Liver (tissue), 9 donors: ENCODE results near the gene ALX3. TPM values are rescaled to one million over a fixed set of nuclear protein-coding genes. Genes with fewer than 3 reads are reported as not detected.

Source experiments
- DNase-seq: peaks from one replicate; pipeline ENCODE4 v3.0.0-alpha.2; 2017; ENCODE audit warnings: low spot score
- H3K27ac ChIP-seq, 2 donors: one replicate each; pipeline ENCODE4 v1.7.0; 2013; ENCODE audit warnings: inconsistent platforms in 2 of 2, low read length in 2 of 2, control low read depth in 1 of 2, low read depth in 1 of 2, mild to moderate bottlenecking in 1 of 2
- H3K27me3 ChIP-seq, 4 donors: one replicate each; pipeline versions ENCODE4 v1.6.1 to v1.7.0; 2013; ENCODE audit warnings: low read length in 3 of 4, inconsistent platforms in 1 of 4, mild to moderate bottlenecking in 1 of 4, moderate library complexity in 1 of 4; ENCODE audit not compliant: control insufficient read depth in 4 of 4, insufficient read depth in 4 of 4
- H3K36me3 ChIP-seq, 4 donors: one replicate each; pipeline versions ENCODE4 v1.6.1 to v1.7.0; 2013; ENCODE audit warnings: low read length in 3 of 4, mild to moderate bottlenecking in 3 of 4, low read depth in 1 of 4, moderate library complexity in 1 of 4; ENCODE audit not compliant: control insufficient read depth in 4 of 4, insufficient read depth in 3 of 4
- H3K4me1 ChIP-seq, 4 donors: one replicate each; pipeline versions ENCODE4 v1.6.1 to v1.7.0; 2013; ENCODE audit warnings: low read length in 3 of 4, mild to moderate bottlenecking in 3 of 4, moderate library complexity in 1 of 4; ENCODE audit not compliant: control insufficient read depth in 4 of 4, insufficient read depth in 4 of 4
- H3K4me3 ChIP-seq, 3 donors: one replicate each; pipeline versions ENCODE4 v1.6.1 to v1.7.0; 2013; ENCODE audit warnings: low read length in 3 of 3, control low read depth in 1 of 3, low read depth in 1 of 3, mild to moderate bottlenecking in 1 of 3
- H3K9ac ChIP-seq, 2 donors: one replicate each; pipeline ENCODE4 v1.7.0; 2013; ENCODE audit warnings: low read length in 2 of 2, mild to moderate bottlenecking in 2 of 2, moderate library complexity in 2 of 2, control low read depth in 1 of 2, low read depth in 1 of 2
- H3K9me3 ChIP-seq, 4 donors: one replicate each; pipeline versions ENCODE4 v1.6.1 to v1.7.0; 2013; ENCODE audit warnings: low read length in 3 of 4; ENCODE audit not compliant: control insufficient read depth in 4 of 4
- ATF3 ChIP-seq: IDR thresholded peaks from 2 replicates; pipeline ENCODE4 v1.6.1; 2016; ENCODE audit warnings: antibody characterized with exemption
- CTCF ChIP-seq: fragments of 150-350 bp; IDR thresholded peaks from 2 replicates; pipeline ENCODE4 v1.5.1; 2017; ENCODE audit warnings: improper control_type of control experiment, low read depth, low read length; ENCODE audit not compliant: missing input control
- EGR1 ChIP-seq, 2 donors: IDR thresholded peaks; 2 replicates each; pipeline ENCODE4 v1.6.1; 2016 to 2018; ENCODE audit warnings: antibody characterized with exemption in 2 of 2, low read depth in 2 of 2
- FOXA2 ChIP-seq: IDR thresholded peaks from 2 replicates; pipeline ENCODE4 v1.6.1; 2016; ENCODE audit warnings: antibody characterized with exemption
- GABPA ChIP-seq, 2 donors: IDR thresholded peaks in 1 of 2; conservative IDR thresholded peaks in 1 of 2; 2 replicates each; pipeline ENCODE4 v1.6.1; 2016; ENCODE audit warnings: antibody characterized with exemption in 2 of 2, mild to moderate bottlenecking in 1 of 2, moderate library complexity in 1 of 2
- HNF4A ChIP-seq, 2 donors: conservative IDR thresholded peaks; 2 replicates each; pipeline ENCODE4 v1.6.1; 2016; ENCODE audit warnings: antibody characterized with exemption in 2 of 2, mild to moderate bottlenecking in 2 of 2
- HNF4G ChIP-seq: IDR thresholded peaks from 2 replicates; pipeline ENCODE4 v1.6.1; 2016; ENCODE audit warnings: antibody characterized with exemption
- JUND ChIP-seq, 2 donors: IDR thresholded peaks; 2 replicates each; pipeline ENCODE4 v1.6.1; 2016; ENCODE audit warnings: antibody characterized with exemption in 2 of 2
- RAD21 ChIP-seq, 2 donors: IDR thresholded peaks; 2 replicates each; pipeline ENCODE4 v1.6.1; 2016; ENCODE audit warnings: antibody characterized with exemption in 2 of 2, mild to moderate bottlenecking in 2 of 2
- RXRA ChIP-seq, 2 donors: IDR thresholded peaks; 2 replicates each; pipeline ENCODE4 v1.6.1; 2017 to 2018; ENCODE audit warnings: antibody characterized with exemption in 2 of 2, mild to moderate bottlenecking in 1 of 2
- SP1 ChIP-seq: IDR thresholded peaks from 2 replicates; pipeline ENCODE4 v1.6.1; 2018; ENCODE audit warnings: antibody characterized with exemption, mild to moderate bottlenecking
- TAF1 ChIP-seq: conservative IDR thresholded peaks from 2 replicates; pipeline ENCODE4 v1.6.1; 2016; ENCODE audit warnings: antibody characterized with exemption, mild to moderate bottlenecking
- YY1 ChIP-seq: IDR thresholded peaks from 2 replicates; pipeline ENCODE4 v1.6.1; 2016; ENCODE audit warnings: antibody characterized with exemption, mild to moderate bottlenecking
- WGBS: extraction: QIAGEN DNeasy Blood & Tissue Kit; methylation state at CpG from one replicate; pipeline ENCODE4 v1.1.7; 2013; 5-methylcytosine and 5-hydroxymethylcytosine counted together
- polyA plus RNA-seq, 2 donors: library from polyadenylated mRNA; stranded (reverse) in 1 of 2; unstranded in 1 of 2; fragments of 200-250 nt in 1 of 2; fragments of >200 nt in 1 of 2; fragmentation: Nextera tagmentation in 1 of 2; extraction: Ambion mirVana in 1 of 2; gene quantifications; one replicate each; pipeline versions ENCODE4 v1.2.1 to v1.2.3, GENCODE V29; 2013 to 2015
- total RNA-seq, 2 donors: library from RNA; depleted of rRNA; stranded (reverse); fragments of >200 nt; gene quantifications; one replicate each; pipeline ENCODE4 v1.2.3, GENCODE V29; 2014
- TF ChIP-seq, protein P1 (sequence below): IDR thresholded peaks from 2 replicates; pipeline ENCODE4 v1.6.1; 2016; ENCODE audit warnings: antibody characterized with exemption
- TF ChIP-seq, protein P2 (sequence below): IDR thresholded peaks from 2 replicates; pipeline ENCODE4 v1.6.1; 2016; ENCODE audit warnings: antibody characterized with exemption
- TF ChIP-seq, protein P3 (sequence below): IDR thresholded peaks from 2 replicates; pipeline ENCODE4 v1.6.1; 2016; ENCODE audit warnings: antibody characterized with exemption, mild to moderate bottlenecking
- donor health status: healthy.
- donor health status: healthy.
- donor health status: healthy.
- donor health status: healthy.
- donor health status: healthy.

ALX3 gene
- total and polyA plus RNA-seq, 4 donors, result not detected

DNA sequence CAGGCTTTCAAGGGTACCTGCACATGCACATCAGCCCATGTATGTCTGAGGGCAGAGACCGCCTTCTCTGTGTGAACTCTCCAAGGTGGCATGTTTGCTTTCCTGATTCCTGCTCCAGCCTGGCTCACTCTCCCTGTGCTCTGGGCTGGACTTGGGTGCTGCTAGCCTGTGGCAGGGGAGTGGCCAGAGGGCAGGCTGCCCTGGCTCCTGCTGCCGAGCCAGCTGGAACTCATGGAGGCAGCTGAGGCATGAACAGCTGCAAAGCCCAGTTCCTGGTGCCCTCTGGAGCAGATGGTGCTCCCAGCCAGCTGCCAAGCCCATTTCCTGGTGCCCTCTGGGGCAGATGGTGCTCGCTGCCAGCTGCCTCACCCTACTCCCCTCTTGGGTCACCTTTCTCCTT, 49.4 kb upstream of the ALX3 start:
- TF ChIP-seq, protein P1, sequence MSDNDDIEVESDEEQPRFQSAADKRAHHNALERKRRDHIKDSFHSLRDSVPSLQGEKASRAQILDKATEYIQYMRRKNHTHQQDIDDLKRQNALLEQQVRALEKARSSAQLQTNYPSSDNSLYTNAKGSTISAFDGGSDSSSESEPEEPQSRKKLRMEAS, result no peak
- TF ChIP-seq HNF4A (conservative IDR thresholded peaks at IDR 0.05) (no peak), SP1 (no peak), EGR1 (IDR thresholded peaks at IDR 0.05; ENCODE audit: low read depth in 2 of 2) (no peak), ATF3 (no peak), HNF4G (no peak), RAD21 (IDR thresholded peaks at IDR 0.05) (no peak), CTCF (no peak), GABPA (IDR thresholded peaks at IDR 0.05 in 1 of 2, conservative IDR thresholded peaks at IDR 0.05 in 1 of 2) (no peak), YY1 (no peak), RXRA (IDR thresholded peaks at IDR 0.05) (no peak), JUND (IDR thresholded peaks at IDR 0.05) (no peak), FOXA2 (no peak), TAF1 (no peak)
- TF ChIP-seq, protein P2, sequence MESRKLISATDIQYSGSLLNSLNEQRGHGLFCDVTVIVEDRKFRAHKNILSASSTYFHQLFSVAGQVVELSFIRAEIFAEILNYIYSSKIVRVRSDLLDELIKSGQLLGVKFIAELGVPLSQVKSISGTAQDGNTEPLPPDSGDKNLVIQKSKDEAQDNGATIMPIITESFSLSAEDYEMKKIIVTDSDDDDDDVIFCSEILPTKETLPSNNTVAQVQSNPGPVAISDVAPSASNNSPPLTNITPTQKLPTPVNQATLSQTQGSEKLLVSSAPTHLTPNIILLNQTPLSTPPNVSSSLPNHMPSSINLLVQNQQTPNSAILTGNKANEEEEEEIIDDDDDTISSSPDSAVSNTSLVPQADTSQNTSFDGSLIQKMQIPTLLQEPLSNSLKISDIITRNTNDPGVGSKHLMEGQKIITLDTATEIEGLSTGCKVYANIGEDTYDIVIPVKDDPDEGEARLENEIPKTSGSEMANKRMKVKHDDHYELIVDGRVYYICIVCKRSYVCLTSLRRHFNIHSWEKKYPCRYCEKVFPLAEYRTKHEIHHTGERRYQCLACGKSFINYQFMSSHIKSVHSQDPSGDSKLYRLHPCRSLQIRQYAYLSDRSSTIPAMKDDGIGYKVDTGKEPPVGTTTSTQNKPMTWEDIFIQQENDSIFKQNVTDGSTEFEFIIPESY, result no peak
- TF ChIP-seq, protein P3, sequence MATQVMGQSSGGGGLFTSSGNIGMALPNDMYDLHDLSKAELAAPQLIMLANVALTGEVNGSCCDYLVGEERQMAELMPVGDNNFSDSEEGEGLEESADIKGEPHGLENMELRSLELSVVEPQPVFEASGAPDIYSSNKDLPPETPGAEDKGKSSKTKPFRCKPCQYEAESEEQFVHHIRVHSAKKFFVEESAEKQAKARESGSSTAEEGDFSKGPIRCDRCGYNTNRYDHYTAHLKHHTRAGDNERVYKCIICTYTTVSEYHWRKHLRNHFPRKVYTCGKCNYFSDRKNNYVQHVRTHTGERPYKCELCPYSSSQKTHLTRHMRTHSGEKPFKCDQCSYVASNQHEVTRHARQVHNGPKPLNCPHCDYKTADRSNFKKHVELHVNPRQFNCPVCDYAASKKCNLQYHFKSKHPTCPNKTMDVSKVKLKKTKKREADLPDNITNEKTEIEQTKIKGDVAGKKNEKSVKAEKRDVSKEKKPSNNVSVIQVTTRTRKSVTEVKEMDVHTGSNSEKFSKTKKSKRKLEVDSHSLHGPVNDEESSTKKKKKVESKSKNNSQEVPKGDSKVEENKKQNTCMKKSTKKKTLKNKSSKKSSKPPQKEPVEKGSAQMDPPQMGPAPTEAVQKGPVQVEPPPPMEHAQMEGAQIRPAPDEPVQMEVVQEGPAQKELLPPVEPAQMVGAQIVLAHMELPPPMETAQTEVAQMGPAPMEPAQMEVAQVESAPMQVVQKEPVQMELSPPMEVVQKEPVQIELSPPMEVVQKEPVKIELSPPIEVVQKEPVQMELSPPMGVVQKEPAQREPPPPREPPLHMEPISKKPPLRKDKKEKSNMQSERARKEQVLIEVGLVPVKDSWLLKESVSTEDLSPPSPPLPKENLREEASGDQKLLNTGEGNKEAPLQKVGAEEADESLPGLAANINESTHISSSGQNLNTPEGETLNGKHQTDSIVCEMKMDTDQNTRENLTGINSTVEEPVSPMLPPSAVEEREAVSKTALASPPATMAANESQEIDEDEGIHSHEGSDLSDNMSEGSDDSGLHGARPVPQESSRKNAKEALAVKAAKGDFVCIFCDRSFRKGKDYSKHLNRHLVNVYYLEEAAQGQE, result no peak
- H3K27ac ChIP-seq, result no peak overlapping the region
- H3K36me3 ChIP-seq, result no peaks in the 10 kb centered on the region
- no peak for DNase-seq
- no peak overlapping the region for H3K4me3 ChIP-seq
- peaks cover 0 to 10% (median 2%) of the 10 kb centered on the region in 4 donors for H3K9me3 ChIP-seq
- 79% methylated on average over 3 of the region's 3 CpGs for WGBS
- H3K9ac ChIP-seq, result no peak overlapping the region
- H3K27me3 ChIP-seq, result peaks cover 0 to 4% (median 0%) of the 10 kb centered on the region in 4 donors
- no peaks in the 10 kb centered on the region for H3K4me1 ChIP-seq
